AG04449 (cell line): ENCODE measurements around the gene EIF2S3.
A peak's percentile ranks its signal among the peaks of the same experiment; 100 is the strongest.

Experiments
- CTCF ChIA-PET: fragments of 350-600 bp; formaldehyde crosslinking; extraction: SDS; loops from one replicate; lab custom pipeline; 2021; ENCODE audit warnings: antibody characterized with exemption; lab: Yijun Ruan, JAX
- POLR2A ChIA-PET: fragments of 400-600, 350-600 bp; formaldehyde crosslinking; extraction: SDS; loops from one replicate; lab custom pipeline; 2020; ENCODE audit warnings: antibody characterized with exemption, inconsistent platforms; lab: Yijun Ruan, JAX
- DNase-seq: peaks from one replicate; pipeline ENCODE4 v3.0.0-alpha.2; 2010; ENCODE audit warnings: low read depth, low spot score
- H3K4me3 ChIP-seq: 2 replicates; pipeline ENCODE4 v1.5.1; 2011; ENCODE audit warnings: low read depth, mild to moderate bottlenecking, control low read depth, low read length
- CTCF ChIP-seq: IDR thresholded peaks from one replicate; pipeline ENCODE4 v1.5.1; 2011; ENCODE audit warnings: mild to moderate bottlenecking, moderate library complexity, low read length, control low read depth, inconsistent platforms; ENCODE audit not compliant: insufficient read depth; ENCODE audit errors: missing control alignments

Gene EIF2S3

GRCh38 chrX:24024819-24025740 is 29.7 kb upstream of the EIF2S3 start:
- H3K4me3 ChIP-seq: peak overlapping the region; percentile 73
- ChIA-PET POLR2A (interaction anchor here (0.5 to 2.3 kb wide), 3 partner anchors 29 to 282 kb away, joined by 3 to 20 read pairs (median 4); partner anchors contain the start of genes ACOT9, EIF2S3 and SAT1), CTCF (interaction anchor here (2.9 kb wide), 1 partner anchor 29 kb away, joined by 17 read pairs; the partner anchor contains the start of gene EIF2S3)
- DNase-seq: peak; percentile 37
- peak; percentile 14 for TF ChIP-seq CTCF

GRCh38 chrX:24025741-24026403 is 28.9 kb upstream of the EIF2S3 start:
- H3K4me3 ChIP-seq: peak overlapping the region; percentile 73
- CTCF ChIA-PET: interaction anchor here (2.9 kb wide), 1 partner anchor 28 kb away, joined by 17 read pairs; the partner anchor contains the start of gene EIF2S3
- no peak for DNase-seq
- POLR2A ChIA-PET: interaction anchor here (0.5 to 2.3 kb wide), 5 partner anchors 22 to 283 kb away, joined by 3 to 20 read pairs (median 4); partner anchors contain the start of genes ACOT9, EIF2S3 and SAT1
- no peak for TF ChIP-seq CTCF

GRCh38 chrX:24026432-24026831 is 28.3 kb upstream of the EIF2S3 start:
- TF ChIP-seq CTCF: no peak
- no peak for DNase-seq
- CTCF ChIA-PET: interaction anchor here (2.9 kb wide), 1 partner anchor 28 kb away, joined by 17 read pairs; the partner anchor contains the start of gene EIF2S3
- H3K4me3 ChIP-seq: peak overlapping the region; percentile 73
- POLR2A ChIA-PET: interaction anchor here (0.5 to 2.3 kb wide), 3 partner anchors 22 to 166 kb away, joined by 3 to 20 read pairs (median 6); partner anchors contain the start of gene EIF2S3

- ChIA-PET POLR2A (no interaction called here), CTCF (interaction anchor here (2.9 kb wide), 1 partner anchor 27 kb away, joined by 17 read pairs; the partner anchor contains the start of gene EIF2S3)
- DNase-seq: no peak
- no peak for TF ChIP-seq CTCF
- H3K4me3 ChIP-seq: peak within 1 kb of the TSS; percentile 73
Observed at GRCh38 chrX:24027086-24027485, 27.7 kb upstream of the EIF2S3 start, which contains the start of gene KLHL15. TSS of gene KLHL15 (minus strand) at chrX:24027186. CDS start at chrX:24006693, 20,493 bp downstream.

GRCh38 chrX:24027985-24028384 is 26.8 kb upstream of the EIF2S3 start:
- DNase-seq: no peak
- CTCF ChIA-PET: no interaction called here
- H3K4me3 ChIP-seq: no peak overlapping the region
- POLR2A ChIA-PET: no interaction called here
- no peak for TF ChIP-seq CTCF
